Measurements from ENCODE around the gene PLCB3.

PLCB3 gene

DNA sequence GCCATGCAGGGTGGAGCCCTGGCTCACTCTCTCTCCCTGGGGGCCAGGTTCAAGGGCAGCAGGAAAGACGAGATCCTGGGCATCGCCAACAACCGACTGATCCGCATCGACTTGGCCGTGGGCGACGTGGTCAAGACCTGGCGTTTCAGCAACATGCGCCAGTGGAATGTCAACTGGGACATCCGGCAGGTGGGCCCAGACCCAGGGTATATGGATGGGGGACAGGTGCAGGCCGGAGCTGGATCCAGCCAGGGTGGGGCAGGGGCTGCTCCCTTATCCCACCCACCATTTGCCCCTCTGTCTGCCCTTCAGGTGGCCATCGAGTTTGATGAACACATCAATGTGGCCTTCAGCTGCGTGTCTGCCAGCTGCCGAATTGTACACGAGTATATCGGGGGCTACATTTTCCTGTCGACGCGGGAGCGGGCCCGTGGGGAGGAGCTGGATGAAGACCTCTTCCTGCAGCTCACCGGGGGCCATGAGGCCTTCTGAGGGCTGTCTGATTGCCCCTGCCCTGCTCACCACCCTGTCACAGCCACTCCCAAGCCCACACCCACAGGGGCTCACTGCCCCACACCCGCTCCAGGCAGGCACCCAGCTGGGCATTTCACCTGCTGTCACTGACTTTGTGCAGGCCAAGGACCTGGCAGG lies 28.2 kb upstream of the PLCB3 start:
- DNase-seq = no peak

DNA sequence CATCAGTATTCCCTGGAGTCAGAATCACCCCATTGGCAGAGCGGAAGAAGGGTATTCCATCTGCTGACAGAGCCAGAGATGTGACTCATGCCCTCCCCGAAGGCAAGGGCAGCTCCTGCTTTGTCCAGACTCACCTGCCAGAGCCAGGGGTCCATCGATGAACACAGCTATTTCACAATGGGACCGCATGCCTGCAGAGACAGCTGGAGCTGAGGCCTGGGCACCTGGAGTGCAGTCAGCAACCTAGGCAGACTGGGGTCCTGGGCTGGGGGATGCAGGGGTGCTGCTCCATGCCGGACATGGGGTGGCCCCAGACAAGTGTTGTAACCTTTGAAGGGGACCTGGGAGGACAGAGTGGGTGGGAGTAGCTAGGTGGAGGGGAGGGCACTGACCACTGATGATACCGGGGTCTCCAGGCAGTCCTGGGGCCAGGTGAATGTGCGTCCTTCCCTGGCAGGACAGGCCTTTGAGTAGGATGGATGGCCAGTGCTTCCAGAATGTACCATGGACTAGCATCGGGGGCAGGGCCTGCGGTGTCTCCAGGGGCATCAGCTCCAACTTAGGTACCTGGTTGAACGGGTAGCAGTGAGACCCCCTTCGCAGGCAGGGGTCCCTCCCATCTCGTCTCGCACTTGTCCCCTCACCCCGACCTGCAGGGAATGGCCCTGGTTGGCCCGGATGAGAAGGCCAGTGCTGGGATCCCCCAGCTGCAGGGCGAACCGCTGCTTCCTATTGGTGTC lies 27.0 kb upstream of the PLCB3 start:
- DNase-seq = no peak

DNA sequence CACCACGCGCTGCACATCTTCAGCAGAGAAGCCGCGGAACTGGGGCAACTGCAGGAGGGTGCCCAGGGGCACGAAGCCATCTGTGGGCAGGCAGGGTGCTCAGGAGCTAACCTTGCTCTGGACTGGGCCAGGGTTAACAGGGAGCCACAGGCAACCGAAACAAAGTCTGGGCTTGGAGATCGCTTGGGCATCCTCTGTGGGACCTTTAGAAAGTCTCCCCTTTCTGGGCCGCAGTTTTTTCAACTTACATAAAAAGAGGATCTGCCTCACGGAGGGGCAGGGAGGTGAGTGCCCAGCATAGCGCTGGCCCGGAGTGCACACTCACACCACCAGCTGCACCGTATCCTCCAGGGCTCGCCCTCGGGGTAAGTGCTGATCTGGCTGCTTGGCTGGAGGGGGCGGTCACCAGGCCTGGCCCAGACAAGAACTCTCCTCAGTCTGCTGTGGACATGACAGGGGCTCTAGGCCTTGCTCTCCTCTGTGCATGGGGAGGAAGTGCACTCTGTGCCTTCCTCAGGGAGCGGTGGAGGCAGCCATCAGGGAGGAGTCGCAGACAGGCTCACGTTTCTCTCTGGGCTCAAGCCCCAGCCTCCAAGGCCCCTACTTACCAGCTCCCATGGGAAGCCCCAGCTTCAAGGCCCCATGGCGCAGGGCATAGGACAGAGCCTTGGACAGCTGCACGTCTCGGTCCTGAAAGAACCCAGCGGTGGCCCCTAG lies 26.3 kb upstream of the PLCB3 start:
- no peak for DNase-seq

DNA sequence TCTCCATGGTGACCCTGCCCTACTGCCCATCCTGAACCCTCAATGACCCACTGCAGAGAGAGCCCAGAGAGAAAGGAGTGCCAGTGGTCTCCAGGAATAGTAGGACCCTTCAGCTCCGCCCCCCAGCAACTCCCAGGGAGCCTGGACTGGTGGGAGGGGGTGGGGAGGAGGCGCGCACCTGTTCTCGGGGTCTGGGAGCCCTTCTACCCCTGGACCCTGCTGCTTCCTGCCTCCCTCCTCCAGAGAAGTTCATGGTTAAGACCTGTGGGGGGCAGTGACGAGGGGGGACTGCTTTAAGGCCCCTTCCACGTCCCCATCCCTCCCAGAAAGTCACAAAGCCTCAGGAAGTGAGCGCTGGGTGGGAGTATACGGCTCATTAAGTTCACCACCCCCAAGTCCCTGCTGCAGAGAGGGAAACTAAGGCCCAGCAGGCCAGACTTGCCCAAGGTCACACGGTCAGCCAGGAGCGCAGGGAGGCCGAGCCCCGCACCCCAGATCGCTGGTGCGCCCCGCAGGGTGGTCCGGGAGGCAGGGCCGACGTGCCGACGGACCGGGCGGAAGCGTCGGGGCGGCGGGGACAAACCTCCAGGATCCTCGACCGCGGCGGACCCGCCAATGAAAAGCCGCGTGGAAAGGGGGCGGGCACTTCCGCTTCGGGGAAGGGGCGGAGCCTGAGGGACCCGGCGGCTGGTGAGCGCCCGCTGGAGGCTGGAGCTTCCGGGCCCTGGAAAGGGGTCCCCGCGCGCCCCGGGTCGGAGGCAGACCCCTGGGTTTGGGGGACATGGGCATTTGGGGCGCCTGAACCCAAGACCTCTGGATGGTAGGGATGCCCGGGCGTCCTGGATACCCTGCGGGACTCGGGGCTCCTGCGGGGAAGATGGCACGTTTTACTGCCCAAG lies 25.5 kb upstream of the PLCB3 start, which contains the start of the genes NUDT22 and TRPT1:
TSS of gene NUDT22 (plus strand) at position 667 of the 899 bp plus-strand sequence. CDS start 379 bp downstream, outside the sequence.
TSS of gene TRPT1 (minus strand) at position 579 of the 899 bp plus-strand sequence. CDS start at position 253, 326 bp downstream.
- DNase-seq = peak; percentile 85

DNA sequence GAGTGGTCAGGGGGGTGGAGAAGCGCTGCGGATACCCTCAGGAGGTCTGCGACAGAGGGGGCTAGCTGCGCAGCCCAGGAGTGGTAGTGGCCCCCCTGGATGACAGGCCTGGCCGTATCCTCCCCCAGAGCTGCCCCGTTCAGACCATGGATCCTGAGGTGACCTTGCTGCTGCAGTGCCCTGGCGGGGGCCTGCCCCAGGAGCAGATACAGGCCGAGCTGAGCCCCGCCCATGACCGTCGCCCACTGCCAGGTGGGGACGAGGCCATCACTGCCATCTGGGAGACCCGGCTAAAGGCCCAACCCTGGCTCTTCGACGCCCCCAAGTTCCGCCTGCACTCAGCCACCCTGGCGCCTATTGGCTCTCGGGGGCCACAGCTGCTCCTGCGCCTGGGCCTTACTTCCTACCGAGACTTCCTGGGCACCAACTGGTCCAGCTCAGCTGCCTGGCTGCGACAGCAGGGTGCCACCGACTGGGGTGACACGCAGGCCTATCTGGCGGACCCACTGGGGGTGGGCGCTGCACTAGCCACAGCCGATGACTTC lies 24.8 kb upstream of the PLCB3 start:
- peak; percentile 70 for DNase-seq

DNA sequence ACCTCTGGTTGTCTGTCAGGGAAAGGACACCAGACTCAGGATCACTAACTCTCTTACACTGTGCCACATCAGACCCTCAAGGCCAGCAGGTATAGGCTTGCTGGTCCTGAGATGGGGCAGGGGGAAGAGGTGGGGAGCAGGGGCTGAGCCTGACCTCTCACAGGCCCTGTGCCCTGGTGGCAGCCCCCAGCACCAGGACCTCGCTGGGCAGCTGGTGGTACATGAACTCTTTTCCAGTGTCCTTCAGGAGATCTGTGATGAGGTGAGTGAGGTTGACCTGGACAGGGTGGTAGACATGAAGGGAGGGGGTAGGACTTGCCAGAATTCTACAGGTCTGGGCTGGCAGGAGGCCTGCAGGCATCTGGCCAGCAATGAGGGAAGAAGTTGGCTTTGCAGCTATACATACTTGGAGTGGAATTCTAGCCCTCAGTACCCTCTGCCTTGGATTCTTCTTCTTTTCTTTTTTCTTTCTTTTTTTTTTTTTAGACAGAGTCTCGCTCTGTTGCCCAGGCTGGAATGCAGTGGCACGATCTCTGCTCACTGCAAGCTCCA lies 23.8 kb upstream of the PLCB3 start:
- no peak for DNase-seq

DNA sequence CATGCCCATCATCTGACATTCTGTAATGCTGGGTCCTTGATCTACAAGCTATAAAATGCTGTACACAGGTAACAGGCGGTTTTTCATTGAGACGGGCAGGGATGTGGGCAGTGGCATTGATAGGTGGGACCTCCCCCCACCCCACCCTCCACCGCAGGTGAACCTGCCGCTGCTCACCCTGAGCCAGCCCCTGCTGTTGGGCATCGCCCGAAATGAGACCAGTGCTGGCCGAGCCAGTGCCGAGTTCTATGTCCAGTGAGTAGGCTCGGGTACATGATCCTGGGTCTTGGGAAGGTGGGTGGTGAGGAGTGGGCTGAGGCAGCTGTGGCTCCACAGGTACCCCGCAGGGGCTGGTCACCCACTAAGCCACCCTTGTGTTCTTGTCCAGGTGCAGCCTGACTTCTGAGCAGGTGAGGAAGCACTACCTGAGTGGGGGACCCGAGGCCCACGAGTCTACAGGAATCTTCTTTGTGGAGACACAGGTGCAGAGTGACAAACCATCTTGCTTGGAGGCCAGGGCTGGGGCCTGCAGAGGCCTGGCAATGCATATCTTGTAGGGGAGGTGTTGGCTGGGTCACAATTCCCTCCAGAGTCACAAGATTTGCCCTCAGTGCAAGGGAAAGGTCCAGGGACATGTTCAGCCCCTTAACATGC lies 22.1 kb upstream of the PLCB3 start:
- no peak for DNase-seq

DNA sequence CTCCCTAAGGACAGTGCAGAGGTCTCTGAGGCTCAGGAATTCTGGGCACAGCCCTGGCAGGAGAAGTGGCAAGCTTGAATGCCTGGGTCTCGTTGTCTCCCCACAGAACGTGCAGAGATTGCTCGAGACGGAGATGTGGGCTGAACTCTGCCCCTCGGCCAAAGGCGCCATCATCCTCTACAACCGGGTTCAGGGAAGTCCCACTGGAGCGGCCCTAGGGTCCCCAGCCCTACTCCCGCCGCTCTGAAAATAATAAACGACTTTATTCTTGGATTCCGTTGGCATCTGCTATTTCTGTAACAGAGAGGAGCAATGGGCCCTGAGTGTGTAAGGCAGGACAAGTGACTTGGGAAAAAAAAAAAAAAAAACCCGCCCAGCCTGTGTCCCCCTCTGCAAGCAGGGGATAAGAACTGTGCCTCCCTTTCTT lies 21.6 kb upstream of the PLCB3 start:
- no peak for DNase-seq

DNA sequence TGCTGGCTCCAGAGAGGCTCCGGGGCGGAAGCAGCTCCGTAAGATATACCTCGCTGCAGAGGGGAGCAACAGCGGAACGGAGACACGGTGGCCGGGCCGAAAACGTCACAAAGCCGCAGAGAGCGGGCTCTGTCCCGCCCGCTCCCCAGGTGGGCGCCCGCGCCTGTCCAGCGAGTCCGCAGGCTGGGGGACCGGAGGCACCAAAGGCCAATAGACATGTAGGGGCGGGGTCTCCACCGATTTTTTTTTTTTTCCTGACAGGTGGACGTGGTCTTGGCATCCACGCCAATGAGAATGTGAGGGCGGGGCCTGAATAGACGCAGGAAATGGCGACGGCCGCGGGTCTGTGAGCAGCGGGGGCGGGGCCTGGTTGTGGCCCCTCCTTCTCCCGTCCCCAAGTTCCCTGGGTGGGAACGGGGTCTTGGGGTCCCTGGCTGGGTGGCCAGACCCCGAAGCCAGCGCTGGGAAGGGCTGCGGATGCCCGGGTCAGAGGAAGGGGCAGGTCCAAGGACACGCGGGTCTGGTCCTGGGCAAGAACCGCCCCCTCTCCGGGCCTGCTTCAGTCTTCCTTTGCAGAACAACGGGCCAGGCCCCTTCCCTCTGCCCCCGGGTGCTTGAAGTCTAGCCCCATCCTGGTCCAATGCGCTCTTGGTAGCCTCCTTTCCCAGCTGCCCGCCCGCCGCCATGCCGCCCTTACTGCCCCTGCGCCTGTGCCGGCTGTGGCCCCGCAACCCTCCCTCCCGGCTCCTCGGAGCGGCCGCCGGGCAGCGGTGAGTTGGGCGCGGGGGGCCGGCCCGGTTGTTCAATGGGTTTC lies 21.0 kb upstream of the PLCB3 start, which contains the start of gene DNAJC4:
TSS of gene DNAJC4 (plus strand) at position 378 of the 814 bp plus-strand sequence. CDS start at position 685, 307 bp downstream.
- peak; percentile 91 for DNase-seq

DNA sequence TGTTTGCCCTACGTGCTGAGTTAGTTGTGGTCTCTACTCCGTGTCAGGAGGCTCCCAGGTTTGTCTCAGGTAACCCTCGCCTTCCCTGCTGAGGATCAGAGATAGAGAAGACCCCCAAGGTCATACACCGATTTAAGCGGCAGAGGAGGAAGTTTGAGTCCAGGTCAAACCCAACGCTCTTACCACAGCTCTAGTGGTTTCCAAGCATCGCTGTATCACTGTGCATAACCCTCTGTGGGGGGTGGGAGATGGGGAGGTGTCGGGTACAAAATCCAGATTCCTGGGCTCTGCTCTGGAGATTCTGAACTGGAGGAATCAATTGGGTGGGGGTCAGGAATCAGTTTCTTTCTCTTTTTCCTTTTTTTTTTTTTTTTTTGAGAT lies 20.4 kb upstream of the PLCB3 start:
- DNase-seq = no peak

DNA sequence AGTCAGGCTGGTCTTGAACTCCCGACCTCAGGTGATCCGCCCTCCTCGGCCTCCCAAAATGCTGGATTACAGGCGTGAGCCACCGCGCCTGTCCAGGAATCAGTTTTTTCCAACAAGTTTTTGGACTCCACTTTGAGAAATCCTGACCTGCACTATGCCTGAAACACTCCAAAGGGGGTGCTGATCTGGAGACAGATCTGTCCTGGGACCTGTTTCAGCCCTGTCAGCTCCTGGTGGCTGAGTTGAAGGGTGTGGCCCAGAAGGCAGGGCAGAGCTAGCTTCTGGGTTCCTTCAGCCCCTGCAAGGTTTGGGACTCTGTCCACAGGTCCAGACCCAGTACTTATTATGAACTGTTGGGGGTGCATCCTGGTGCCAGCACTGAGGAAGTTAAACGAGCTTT lies 19.8 kb upstream of the PLCB3 start:
- DNase-seq = no peak

DNA sequence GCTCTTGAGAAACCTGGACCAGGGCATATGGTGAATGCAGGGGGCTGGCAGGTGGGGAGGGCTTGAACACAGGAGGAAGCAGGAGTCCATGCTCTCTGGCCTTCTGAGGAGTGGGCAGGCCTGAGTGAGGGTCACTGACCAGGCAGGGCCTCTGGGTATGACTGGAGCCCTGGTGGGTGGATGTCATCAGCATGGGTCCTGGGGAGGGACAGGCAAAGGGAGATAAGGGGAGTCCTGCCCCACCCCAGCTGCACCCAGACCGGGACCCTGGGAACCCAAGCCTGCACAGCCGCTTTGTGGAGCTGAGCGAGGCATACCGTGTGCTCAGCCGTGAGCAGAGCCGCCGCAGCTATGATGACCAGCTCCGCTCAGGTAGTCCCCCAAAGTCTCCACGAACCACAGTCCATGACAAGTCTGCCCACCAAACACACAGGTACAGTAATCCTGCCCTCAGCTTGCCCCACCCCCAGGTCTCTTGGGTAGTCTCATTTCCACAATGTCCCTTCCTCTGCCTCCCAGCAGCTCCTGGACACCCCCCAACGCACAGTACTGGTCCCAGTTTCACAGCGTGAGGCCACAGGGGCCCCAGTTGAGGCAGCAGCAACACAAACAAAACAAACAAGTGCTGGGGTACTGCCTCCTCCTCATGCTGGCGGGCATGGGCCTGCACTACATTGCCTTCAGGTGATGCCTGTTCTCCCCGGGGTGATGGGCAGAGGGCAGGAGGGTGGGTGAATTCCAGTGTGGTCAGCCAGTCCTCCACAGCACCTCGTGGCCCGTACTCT lies 19.0 kb upstream of the PLCB3 start:
- DNase-seq = no peak

DNA sequence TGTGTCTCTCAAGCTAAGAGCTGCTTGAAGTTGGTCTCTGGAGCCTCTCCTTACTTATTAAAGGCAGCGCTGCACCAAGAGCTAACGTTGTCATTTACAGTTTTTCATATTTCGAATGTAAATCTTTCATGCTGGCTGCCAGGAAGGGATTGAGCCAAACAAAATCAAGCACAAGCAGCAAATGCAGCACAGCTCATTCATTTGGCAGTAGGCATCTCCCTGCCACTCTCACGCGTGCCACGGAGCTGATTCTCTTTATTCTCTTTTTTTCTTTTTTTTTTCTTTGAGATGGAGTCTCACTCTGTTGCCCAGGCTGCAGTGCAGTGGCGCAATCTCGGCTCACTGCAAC lies 18.4 kb upstream of the PLCB3 start:
- no peak for DNase-seq

DNA sequence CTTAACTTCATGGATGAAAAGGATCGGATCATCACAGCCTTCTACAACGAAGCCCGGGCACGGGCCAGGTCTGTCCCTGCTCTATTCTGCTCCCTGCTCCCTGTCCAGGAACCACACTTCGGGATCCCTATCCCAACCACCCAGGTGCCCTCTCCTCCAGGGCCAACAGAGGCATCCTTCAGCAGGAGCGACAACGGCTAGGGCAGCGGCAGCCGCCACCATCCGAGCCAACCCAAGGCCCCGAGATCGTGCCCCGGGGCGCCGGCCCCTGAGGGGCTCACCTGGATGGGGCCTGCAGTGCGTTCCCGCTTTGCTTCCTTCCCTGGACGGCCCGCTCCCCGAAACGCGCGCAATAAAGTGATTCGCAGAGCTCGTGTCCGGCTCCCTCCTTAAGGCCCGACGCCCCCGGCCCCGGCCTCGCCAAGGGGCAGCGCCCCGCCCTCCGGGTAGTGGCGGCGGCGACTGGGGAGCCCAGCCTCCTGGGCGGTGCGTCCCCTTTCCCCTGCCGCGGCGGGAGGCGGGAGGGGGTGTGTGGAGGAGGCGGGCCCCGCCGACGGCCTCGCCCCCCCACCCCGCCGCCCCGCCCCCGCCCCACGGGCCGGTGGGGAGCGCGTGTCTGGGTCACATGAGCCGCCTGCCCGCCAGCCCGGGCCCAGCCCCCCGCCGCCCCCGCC lies 17.3 kb upstream of the PLCB3 start, which contains the start of gene VEGFB:
TSS of gene VEGFB (plus strand) at position 672 of the 674 bp plus-strand sequence. CDS start 250 bp downstream, outside the sequence.
- peak; percentile 80 for DNase-seq

DNA sequence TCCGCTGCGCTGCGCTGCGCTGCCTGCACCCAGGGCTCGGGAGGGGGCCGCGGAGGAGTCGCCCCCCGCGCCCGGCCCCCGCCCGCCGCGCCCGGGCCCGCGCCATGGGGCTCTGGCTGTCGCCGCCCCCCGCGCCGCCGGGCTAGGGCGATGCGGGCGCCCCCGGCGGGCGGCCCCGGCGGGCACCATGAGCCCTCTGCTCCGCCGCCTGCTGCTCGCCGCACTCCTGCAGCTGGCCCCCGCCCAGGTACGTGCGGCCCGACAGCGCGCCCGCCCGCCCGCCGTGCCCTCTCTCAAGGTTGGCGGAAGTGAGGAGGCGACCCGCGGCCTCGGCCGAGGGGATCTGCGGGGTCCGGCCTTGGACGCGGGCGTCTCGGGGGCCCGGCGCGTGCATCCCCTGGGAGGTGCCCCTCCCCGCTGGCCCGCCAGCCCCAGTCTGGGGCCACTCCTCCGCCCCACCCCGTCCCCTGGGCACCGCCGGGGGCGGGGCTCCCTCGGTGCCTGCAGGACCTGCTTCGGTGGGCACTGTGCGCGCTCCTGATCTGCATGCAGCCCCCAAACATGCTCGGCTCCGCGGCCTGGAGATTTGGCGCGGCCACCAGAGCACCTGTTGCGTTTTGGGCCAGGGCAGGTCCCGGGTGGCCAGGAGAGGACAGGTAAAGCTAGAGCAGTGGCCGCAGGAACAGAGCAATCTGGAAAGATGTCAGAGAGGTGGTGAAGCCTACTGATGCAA lies 16.5 kb upstream of the PLCB3 start:
- DNase-seq = peak; percentile 49

DNA sequence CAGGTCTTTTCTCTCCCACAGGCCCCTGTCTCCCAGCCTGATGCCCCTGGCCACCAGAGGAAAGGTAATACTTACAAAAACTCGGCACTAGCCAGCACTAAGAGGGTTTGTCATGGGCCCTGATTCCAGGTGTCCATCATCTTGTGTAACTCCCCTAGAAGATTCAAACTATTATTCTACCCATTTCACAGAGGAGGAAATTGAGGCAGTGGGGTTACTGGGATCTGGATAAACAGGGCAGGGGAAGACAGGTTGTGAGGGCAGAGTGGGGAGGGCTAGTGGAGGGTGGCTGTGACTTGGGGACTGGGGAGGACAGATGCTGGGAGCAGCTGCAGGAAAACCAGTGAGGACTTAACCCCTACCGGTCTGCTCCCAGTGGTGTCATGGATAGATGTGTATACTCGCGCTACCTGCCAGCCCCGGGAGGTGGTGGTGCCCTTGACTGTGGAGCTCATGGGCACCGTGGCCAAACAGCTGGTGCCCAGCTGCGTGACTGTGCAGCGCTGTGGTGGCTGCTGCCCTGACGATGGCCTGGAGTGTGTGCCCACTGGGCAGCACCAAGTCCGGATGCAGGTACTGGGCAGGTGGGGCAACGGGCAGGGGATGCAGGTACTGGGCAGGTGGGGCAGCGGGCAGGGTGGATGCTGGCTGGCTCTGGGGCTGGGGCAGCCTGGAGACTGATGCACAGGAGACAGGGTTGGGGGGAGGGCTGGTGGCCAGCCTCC lies 15.7 kb upstream of the PLCB3 start:
- no peak for DNase-seq

DNA sequence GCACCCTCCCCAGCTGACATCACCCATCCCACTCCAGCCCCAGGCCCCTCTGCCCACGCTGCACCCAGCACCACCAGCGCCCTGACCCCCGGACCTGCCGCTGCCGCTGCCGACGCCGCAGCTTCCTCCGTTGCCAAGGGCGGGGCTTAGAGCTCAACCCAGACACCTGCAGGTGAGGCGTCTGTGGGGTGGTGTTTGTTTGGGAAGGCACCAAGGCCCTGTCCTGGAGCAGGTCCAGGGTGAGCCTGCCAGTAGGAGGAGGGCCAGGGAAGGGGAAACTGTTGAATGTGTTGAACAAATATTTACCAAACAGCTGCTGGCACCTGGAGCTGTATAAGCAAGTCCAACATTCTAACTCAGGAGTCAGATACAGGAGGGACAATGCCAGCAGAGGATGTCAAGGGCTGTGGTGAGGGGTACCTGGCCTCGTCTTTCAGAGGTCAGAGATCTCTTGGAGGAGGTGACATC lies 13.8 kb upstream of the PLCB3 start:
- no peak for DNase-seq

Data from CD4-positive, alpha-beta T cell treated with Interleukin-15 for 1 hour (primary cell).